Stimulated activated CD8-positive, alpha-beta memory T cell treated with anti-CD3 and anti-CD28 coated beads, Interleukin-4, amount 100 ng/mL, for 48 hours (primary cell): ENCODE data around the gene ARFRP1.
A peak's percentile ranks its signal among the peaks of the same experiment; 100 is the strongest.

Experiments used
- DNase-seq: peaks from one replicate; pipeline ENCODE4 v3.0.0-alpha.2; 2020

Gene ARFRP1

DNA sequence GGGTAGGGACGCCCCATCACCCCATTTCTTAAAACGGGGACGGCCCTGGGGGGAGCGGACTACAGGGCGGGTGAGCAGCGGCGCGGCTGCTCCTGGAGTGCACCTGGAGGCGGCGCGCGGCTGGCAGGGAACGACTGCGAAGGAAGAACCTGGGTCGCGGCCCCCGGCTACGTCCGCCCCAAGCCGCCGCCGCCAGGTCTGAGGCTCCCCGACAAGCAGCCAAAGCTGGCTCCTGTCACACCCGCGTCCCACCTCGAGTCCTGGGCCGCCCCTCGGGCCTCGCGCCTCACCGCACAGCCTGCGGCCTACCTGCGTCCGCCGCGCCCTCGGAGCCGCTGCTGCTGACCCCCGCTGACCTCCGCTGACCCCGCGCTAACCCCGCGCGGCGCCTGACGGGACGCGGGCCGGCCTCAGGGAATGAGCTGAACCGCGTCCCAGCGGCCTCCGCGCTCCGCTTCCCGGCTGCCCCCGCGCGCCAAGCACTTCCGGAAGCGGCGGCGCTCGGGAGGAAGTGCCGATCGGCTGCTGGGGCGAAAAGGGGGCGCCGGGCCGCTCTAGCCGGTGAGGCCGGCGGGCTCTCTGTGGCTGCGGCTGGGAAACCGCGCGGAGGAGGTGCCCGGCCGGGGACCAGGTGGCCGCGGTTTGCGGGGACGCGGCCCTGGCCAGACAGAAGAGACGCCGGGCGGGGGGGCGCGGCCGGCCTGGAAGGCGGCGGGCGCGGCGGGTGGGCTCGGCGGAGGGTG, at the start of gene ARFRP1, which contains the start of gene ZGPAT:
ARFRP1 (minus strand) TSS at position 419 of the 743 bp plus-strand sequence. CDS start 885 bp downstream, outside the sequence.
ZGPAT (plus strand) TSS at position 482 of the 743 bp plus-strand sequence. CDS start 542 bp downstream, outside the sequence.
- peak; percentile 88 for DNase-seq

DNA sequence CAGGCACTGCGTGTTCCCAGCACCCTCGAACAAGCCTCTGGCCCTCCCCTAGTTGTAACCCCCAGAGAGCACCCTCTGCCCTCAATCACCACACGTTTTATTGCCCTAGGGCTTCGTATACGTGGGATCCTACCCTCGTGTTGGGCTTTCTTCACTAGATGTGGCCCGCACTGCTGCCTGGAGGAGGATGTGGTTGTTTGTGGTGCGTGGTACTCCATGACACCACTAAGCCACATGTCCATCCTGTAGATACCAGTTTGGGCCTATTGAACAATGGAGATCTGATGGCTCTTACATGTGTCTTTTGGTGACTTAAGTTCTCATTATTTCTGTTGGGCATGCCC, 48.8 kb upstream of the ARFRP1 start:
- DNase-seq, result no peak

DNA sequence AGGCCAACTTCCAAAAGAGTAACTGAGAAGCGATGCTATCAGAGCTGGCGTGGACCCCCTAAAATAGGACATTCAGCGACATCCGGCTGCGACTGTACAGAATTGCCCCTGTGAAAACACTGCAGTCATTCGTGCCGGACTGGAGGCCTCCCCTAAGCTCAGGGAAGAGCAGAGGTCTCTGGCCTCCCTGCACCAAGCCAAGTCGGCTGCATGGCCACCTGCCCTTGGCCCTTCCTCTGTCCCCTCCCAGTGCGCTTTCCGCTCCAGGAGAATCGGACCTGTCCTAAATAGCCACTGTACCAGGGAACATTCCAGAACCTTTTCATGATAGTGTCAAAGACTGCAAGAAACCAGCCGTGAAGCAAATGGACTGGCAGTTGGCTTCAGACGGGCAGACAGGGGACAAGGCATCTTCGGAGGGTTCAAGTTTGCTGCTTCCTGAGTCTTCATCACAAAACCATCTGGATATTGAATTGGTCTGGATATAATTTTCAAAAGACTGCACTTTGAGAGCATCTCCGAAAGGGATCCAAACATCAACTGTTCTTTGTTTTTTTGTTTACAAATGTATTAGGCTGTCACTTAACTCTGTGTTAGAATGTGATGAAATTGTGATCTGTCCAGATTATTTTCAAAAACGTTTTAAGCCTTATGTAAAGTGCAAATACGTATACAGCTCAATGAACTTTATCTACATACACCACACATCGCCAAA, 48.3 kb upstream of the ARFRP1 start:
- DNase-seq, result no peak

GRCh38 chr20:63754008-63754407, 46.2 kb upstream of the ARFRP1 start:
- DNase-seq, result no peak

DNA sequence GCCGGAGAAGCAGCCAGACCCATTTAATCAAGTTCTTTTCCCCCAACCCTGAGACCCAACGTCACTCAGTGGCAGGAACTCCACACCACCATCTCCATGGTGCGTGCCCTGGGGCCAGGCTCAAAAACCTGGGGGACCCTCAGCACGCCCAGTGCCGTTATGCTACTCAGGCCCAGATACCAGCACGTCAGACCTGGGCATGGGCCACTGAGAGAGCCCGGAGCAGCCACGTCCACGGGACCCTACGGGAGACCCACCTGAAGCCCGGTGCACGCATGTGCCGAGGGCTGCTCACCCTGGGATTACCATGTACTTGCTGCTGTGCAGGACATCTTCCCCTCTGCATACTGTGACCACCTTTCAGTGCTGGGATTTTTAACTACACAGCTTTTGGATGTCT, 45.6 kb upstream of the ARFRP1 start:
- no peak for DNase-seq

DNA sequence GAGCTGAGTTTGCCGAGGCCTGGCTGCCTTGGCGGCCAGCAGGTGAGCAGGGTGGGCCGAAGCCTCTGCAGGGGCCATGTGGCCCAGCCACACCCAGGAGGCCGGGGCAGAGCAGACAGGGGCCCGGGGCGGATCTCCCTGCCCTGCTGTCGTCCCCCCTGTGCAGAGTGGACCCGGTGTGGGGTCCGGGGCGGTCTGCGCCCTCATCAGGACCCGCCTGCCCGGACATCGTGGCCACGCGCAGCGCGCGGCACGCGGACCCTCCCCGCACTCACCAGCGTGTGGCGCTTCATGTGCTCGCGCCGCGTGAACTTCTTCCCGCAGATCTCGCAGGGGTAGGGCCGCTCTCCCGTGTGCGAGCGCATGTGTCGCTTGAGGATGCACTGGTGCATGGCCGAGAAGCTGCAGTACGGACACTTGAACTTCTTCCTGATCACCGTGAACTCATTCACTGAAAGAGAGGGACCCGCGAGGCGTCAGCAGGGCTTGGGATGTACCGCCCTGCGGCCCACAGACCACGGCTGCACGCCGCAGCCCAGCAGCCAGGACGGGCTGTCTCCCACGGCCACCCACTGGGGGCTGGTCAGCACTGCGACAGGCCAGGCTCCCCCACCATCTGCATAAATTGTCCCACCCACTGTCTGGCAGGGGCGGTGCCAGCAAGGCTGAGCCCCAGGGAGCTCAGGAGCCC, 44.8 kb upstream of the ARFRP1 start:
- DNase-seq, result no peak

GRCh38 chr20:63751471-63752271, 43.9 kb upstream of the ARFRP1 start:
- DNase-seq, result peak; percentile 67

GRCh38 chr20:63750807-63751470, 43.2 kb upstream of the ARFRP1 start:
- peak; percentile 76 for DNase-seq

- DNase-seq, result no peak
These were observed 42.1 kb upstream of the ARFRP1 start for GRCh38 chr20:63749597-63750508.

DNA sequence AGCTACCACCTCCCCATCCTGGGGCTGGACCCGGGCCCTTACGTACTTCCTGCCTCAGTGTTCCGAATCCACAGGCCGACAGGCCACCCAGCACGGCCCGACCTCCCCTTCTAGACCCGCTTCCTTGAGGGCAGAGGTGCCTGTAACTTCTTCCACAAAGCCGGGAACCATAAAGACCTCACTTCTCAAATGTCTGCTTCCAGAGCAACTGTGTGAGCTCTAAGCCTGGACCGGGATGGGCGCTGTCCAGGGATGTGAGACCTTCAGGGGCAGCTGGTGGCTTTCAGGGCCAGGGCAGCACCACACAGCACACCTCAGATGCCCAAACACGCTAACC, 41.1 kb upstream of the ARFRP1 start:
- DNase-seq, result no peak

GRCh38 chr20:63748070-63748933, 40.5 kb upstream of the ARFRP1 start:
- DNase-seq, result no peak

DNA sequence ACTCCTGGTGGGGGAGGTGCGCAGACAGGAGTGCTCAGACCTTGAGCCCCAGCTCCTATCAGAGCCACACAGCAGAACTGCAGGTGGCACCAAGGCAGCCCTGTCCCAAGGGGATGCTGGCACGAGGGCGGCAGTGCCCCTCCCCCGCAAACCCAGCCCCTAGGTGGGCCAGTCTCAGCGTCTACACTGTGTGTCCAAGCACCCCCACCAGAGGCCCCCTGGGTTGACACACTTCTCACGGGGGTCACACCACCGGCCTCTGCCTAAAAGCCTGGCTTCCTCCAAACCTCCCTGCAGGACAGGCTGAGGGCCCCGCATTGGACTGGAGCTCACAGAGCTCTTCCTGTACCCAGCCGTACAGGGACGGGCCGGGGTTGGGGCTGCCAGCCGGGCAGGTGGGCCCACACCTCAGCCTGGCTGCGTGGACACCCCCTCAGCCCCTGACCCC, 39.9 kb upstream of the ARFRP1 start:
- DNase-seq, result no peak

DNA sequence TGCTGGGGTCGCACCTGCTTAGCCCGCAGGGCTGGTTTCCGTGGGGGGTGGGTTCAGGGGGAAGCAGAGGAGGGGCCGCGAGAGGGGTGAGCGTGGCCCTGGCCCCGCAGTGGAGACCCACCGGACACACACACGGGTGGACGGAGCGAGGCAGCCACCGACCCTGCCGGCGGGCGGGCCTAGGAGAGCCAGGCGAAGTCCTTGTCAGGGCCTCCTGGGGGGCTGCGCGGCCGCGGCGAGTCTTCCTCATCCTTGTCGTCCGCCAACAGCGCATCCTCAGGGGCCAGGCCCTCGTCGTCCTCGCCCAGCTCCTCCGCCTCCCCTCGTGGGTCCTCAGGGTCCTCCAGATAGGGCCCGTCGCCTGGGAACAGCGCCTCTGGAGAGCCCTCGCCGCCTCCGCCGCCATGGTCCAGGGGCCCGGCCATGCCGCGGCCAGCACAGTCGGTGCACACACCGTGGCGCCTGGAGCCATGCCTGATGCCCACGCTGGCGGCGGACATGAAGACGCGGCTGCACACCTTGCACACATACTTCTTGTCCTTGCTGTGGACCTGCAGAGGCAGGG, 39.1 kb upstream of the ARFRP1 start:
- no peak for DNase-seq

GRCh38 chr20:63745961-63746731, 38.4 kb upstream of the ARFRP1 start:
- no peak for DNase-seq

GRCh38 chr20:63745424-63745805, 37.6 kb upstream of the ARFRP1 start:
- no peak for DNase-seq

DNA sequence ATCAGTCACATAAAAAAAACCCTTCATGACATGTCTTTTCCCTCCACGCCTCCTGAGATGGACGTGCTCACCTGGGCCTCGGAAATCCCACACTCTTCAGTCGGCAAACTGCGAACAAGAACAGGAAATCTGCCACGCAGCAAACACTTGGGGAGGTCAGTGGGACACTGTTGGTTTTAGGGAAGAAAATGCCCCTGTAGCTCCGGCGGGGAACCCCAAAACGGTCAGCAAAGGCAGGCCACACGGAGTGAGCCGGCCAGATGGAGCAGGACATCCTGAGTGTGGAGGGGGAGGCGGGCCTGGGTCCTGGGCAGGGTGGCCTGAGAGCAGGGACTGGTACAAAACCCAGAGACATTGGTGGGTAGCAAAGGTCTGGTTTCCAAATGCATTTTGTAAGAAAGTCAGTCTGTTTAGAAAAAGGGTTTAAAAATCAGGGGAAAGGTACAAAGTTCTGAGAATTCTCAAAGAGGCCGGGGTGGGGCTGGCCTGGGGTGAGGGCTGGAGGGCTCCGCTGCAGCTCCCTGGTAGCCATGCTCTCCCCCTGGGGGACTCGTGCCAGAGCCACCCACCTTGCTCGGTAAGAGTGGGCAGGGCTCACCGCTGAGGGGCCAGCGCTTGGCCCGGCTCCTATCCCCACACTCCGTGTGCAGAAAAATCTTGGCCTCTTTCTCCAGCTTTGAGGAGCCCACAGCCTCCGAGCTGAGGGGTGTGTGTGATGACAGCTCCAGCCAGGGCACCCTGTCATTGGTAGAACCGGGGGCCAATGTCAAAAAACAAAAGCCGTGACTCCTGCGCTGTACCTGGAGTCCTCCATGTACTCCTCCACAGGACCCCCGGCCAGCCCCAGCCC, 37.0 kb upstream of the ARFRP1 start:
- no peak for DNase-seq

GRCh38 chr20:63744158-63744557, 36.4 kb upstream of the ARFRP1 start:
- no peak for DNase-seq
